Neural progenitor cell (in vitro differentiated cells): Measurements from ENCODE around the gene ADAMTS12.

Experiments used
- CTCF ChIP-seq: fragments of 200-600 bp; sonication (generic); IDR thresholded peaks from 2 replicates; pipeline ENCODE4 v1.5.1; 2017; ENCODE audit warnings: antibody characterized with exemption, mild to moderate bottlenecking
- EZH2 ChIP-seq: fragments of 200-600 bp; sonication (generic); IDR thresholded peaks from 2 replicates; pipeline ENCODE4 v1.6.1; 2017; ENCODE audit warnings: antibody characterized with exemption, mild to moderate bottlenecking, moderate library complexity
- EZH2phosphoT487 ChIP-seq: fragments of 200-600 bp; sonication (generic); IDR thresholded peaks from 2 replicates; pipeline ENCODE4 v1.6.1; 2017; ENCODE audit warnings: antibody characterized with exemption

GRCh38 chr5:33556330-33557328, 335.2 kb downstream of the ADAMTS12 start:
- no peak for TF ChIP-seq CTCF
- no peak for TF ChIP-seq EZH2phosphoT487
- TF ChIP-seq EZH2 = no peak
